Loucy (cell line): ENCODE data around the gene CCDC178.
"Not testable (repeated sequence)": the region's sequence is repeated elsewhere in the genome, so short reads cannot be mapped to it uniquely, and the experiment has no call there.

Experiments
- H2AFZ ChIP-seq: fragments of 200-600 bp; sonication (generic); 2 replicates; pipeline ENCODE4 v1.6.0; 2016; ENCODE audit warnings: antibody characterized with exemption, mild to moderate bottlenecking, low read length, moderate library complexity
- H3F3A ChIP-seq: fragments of 200-600 bp; 2 replicates; pipeline ENCODE4 v1.6.0; 2016; ENCODE audit warnings: antibody characterized with exemption, low read depth, mild to moderate bottlenecking
- H3K27me3 ChIP-seq: fragments of 200-600 bp; sonication (generic); 2 replicates; pipeline ENCODE4 v1.6.1; 2014; ENCODE audit warnings: low read length, mild to moderate bottlenecking; ENCODE audit not compliant: insufficient read depth, poor library complexity, severe bottlenecking
- H3K36me3 ChIP-seq: fragments of 200-600 bp; sonication (generic); 2 replicates; pipeline ENCODE4 v1.6.1; 2016; ENCODE audit warnings: low read length; ENCODE audit not compliant: insufficient read depth
- H3K4me1 ChIP-seq: fragments of 200-600 bp; sonication (generic); 2 replicates; pipeline ENCODE4 v1.5.1; 2014; ENCODE audit warnings: low read length, mild to moderate bottlenecking; ENCODE audit not compliant: insufficient read depth, poor library complexity, severe bottlenecking
- H3K4me2 ChIP-seq: fragments of 200-600 bp; sonication (generic); 2 replicates; pipeline ENCODE4 v1.6.0; 2014; ENCODE audit warnings: antibody characterized with exemption, low read length, low read depth, mild to moderate bottlenecking; ENCODE audit not compliant: poor library complexity, severe bottlenecking
- H3K4me3 ChIP-seq: fragments of 200-600 bp; sonication (generic); 2 replicates; pipeline ENCODE4 v1.5.1; 2014; ENCODE audit warnings: low read length, mild to moderate bottlenecking, mixed read lengths; ENCODE audit not compliant: poor library complexity, severe bottlenecking
- H3K79me2 ChIP-seq: fragments of 200-600 bp; sonication (generic); 2 replicates; pipeline ENCODE4 v1.6.1; 2014; ENCODE audit warnings: low read length; ENCODE audit not compliant: insufficient read depth
- H3K9ac ChIP-seq: fragments of 200-600 bp; sonication (generic); 2 replicates; pipeline ENCODE4 v1.6.0; 2014; ENCODE audit warnings: mild to moderate bottlenecking, low read depth, low read length, moderate library complexity; ENCODE audit not compliant: poor library complexity, severe bottlenecking
- H3K9me2 ChIP-seq: fragments of 200-600 bp; sonication (generic); replicated peaks from 2 replicates; pipeline ENCODE4 v1.6.1; 2016; ENCODE audit warnings: low read depth, low read length, mixed read lengths
- H3K9me3 ChIP-seq: fragments of 200-600 bp; sonication (generic); 2 replicates; pipeline ENCODE4 v1.6.1; 2014; ENCODE audit warnings: mild to moderate bottlenecking, antibody characterized with exemption, low read length, low read depth; ENCODE audit not compliant: insufficient read depth
- H4K20me1 ChIP-seq: fragments of 200-600 bp; sonication (generic); 2 replicates; pipeline ENCODE4 v1.6.0; 2014; ENCODE audit warnings: antibody characterized with exemption, low read length, mild to moderate bottlenecking; ENCODE audit not compliant: insufficient read depth, poor library complexity, severe bottlenecking
- CTCF ChIP-seq: fragments of 200-600 bp; sonication (generic); conservative IDR thresholded peaks from 2 replicates; pipeline ENCODE4 v1.5.1; 2014; ENCODE audit warnings: mild to moderate bottlenecking, antibody characterized with exemption, low read length
- EZH2phosphoT487 ChIP-seq: fragments of 200-600 bp; IDR thresholded peaks from 2 replicates; pipeline ENCODE4 v1.6.1; 2018; ENCODE audit warnings: antibody characterized with exemption, mild to moderate bottlenecking, moderate library complexity, borderline replicate concordance

The CCDC178 gene

GRCh38 chr18:33404244-33404873 lies 36.2 kb downstream of the CCDC178 start:
- Histone ChIP-seq H2AFZ (no peak overlapping the region), H3K4me2 (no peak overlapping the region), H3K79me2 (no peaks in the 10 kb centered on the region), H3K9me3 (no peaks in the 10 kb centered on the region), H4K20me1 (no peaks in the 10 kb centered on the region), H3F3A (no peaks in the 10 kb centered on the region), H3K9me2 (no peaks in the 10 kb centered on the region), H3K36me3 (no peaks in the 10 kb centered on the region), H3K27me3 (no peaks in the 10 kb centered on the region), H3K9ac (no peak overlapping the region), H3K4me3 (no peak overlapping the region), H3K4me1 (no peaks in the 10 kb centered on the region)
- TF ChIP-seq EZH2phosphoT487 (no peak), CTCF (peak; percentile 76)

- not testable (repeated sequence) for H3K79me2 ChIP-seq, H3K4me1 ChIP-seq, H3K9me3 ChIP-seq, H3K9ac ChIP-seq, H4K20me1 ChIP-seq, H3K27me3 ChIP-seq, H2AFZ ChIP-seq, H3F3A ChIP-seq, H3K4me3 ChIP-seq, H3K36me3 ChIP-seq, H3K4me2 ChIP-seq, H3K9me2 ChIP-seq
Observed at GRCh38 chr18:33398939-33399338, 41.6 kb downstream of the CCDC178 start.

GRCh38 chr18:33375829-33376228 lies 64.7 kb downstream of the CCDC178 start:
- H3K4me3 ChIP-seq = no peak overlapping the region
- H3K27me3 ChIP-seq = no peaks in the 10 kb centered on the region
- no peaks in the 10 kb centered on the region for H3K36me3 ChIP-seq
- H3F3A ChIP-seq = no peaks in the 10 kb centered on the region
- no peaks in the 10 kb centered on the region for H3K79me2 ChIP-seq
- no peaks in the 10 kb centered on the region for H3K4me1 ChIP-seq
- TF ChIP-seq EZH2phosphoT487 (no peak), CTCF (no peak)
- no peak overlapping the region for H2AFZ ChIP-seq
- no peak overlapping the region for H3K4me2 ChIP-seq
- no peaks in the 10 kb centered on the region for H4K20me1 ChIP-seq
- H3K9me2 ChIP-seq = no peaks in the 10 kb centered on the region
- no peak overlapping the region for H3K9ac ChIP-seq
- no peaks in the 10 kb centered on the region for H3K9me3 ChIP-seq

GRCh38 chr18:33372442-33372841 lies 68.1 kb downstream of the CCDC178 start:
- Histone ChIP-seq H3K36me3 (no peaks in the 10 kb centered on the region), H3K9me2 (no peaks in the 10 kb centered on the region), H3K79me2 (no peaks in the 10 kb centered on the region), H3K27me3 (no peaks in the 10 kb centered on the region), H3K4me2 (peak overlapping the region; percentile 5), H4K20me1 (no peaks in the 10 kb centered on the region), H3K4me1 (no peaks in the 10 kb centered on the region), H3K4me3 (no peak overlapping the region), H3K9ac (no peak overlapping the region), H3K9me3 (no peaks in the 10 kb centered on the region), H2AFZ (no peak overlapping the region), H3F3A (no peaks in the 10 kb centered on the region)
- TF ChIP-seq CTCF (no peak), EZH2phosphoT487 (no peak)
